ENCODE results near the gene REEP2.

GRCh38 chr5:138489683-138490061 lies 50.8 kb downstream of the REEP2 start:
- TF ChIP-seq CTCF (IDR thresholded peaks at IDR 0.05) (no peak), EZH2 (IDR thresholded peaks at IDR 0.05) (no peak), EZH2phosphoT487 (IDR thresholded peaks at IDR 0.05) (no peak)

All from neural progenitor cell (in vitro differentiated cells).